IPS-NIHi7 (cell line): ENCODE results near the gene ABHD15.
A peak's percentile ranks its signal among the peaks of the same experiment; 100 is the strongest.

Experiments
- DNase-seq: peaks from one replicate; pipeline ENCODE4 v3.0.0; 2012; ENCODE audit warnings: mixed read lengths; ENCODE audit errors: extremely low spot score

Gene ABHD15

GRCh38 chr17:29594519-29595090 is 27.8 kb upstream of the ABHD15 start:
- no peak for DNase-seq

GRCh38 chr17:29593591-29594518 is 27.0 kb upstream of the ABHD15 start:
- DNase-seq, result peak; percentile 69

- no peak for DNase-seq
These were observed 26.2 kb upstream of the ABHD15 start, which contains the start of gene ANKRD13B for GRCh38 chr17:29592850-29593551. TSS of gene ANKRD13B (plus strand) at chr17:29593132. CDS start at chr17:29593622, 490 bp downstream.

- peak; percentile 90 for DNase-seq
These were observed 25.1 kb upstream of the ABHD15 start for GRCh38 chr17:29591737-29592608.

- peak; percentile 73 for DNase-seq
These were observed 24.4 kb upstream of the ABHD15 start for GRCh38 chr17:29591146-29591736.

GRCh38 chr17:29590411-29591145 is 23.7 kb upstream of the ABHD15 start:
- no peak for DNase-seq

- DNase-seq, result peak; percentile 91
These were observed 22.9 kb upstream of the ABHD15 start, which contains the start of gene GIT1 for GRCh38 chr17:29589524-29590410. TSS of gene GIT1 (minus strand) at chr17:29589648. CDS start at chr17:29589378, 270 bp downstream.

GRCh38 chr17:29588562-29589411 is 21.9 kb upstream of the ABHD15 start:
- peak; percentile 52 for DNase-seq

- no peak for DNase-seq
These were observed 21.3 kb upstream of the ABHD15 start for GRCh38 chr17:29588017-29588561.

GRCh38 chr17:29587591-29587990 is 20.8 kb upstream of the ABHD15 start:
- no peak for DNase-seq

- DNase-seq, result no peak
These were observed 20.0 kb upstream of the ABHD15 start for GRCh38 chr17:29586676-29587469.

GRCh38 chr17:29585080-29585751 is 18.4 kb upstream of the ABHD15 start:
- DNase-seq, result peak; percentile 31

- DNase-seq, result no peak
These were observed 17.7 kb upstream of the ABHD15 start for GRCh38 chr17:29584452-29585079.

- DNase-seq, result no peak
These were observed 16.7 kb upstream of the ABHD15 start for GRCh38 chr17:29583324-29584248.

GRCh38 chr17:29582772-29583171 is 15.9 kb upstream of the ABHD15 start:
- no peak for DNase-seq
